Activated naive CD8-positive, alpha-beta T cell treated with anti-CD3 and anti-CD28 coated beads, Interleukin-2, amount 50 U/mL, for 24 hours (primary cell): ENCODE measurements around the gene STK17A.

Experiments
- ATAC-seq: fragments of 150-1000 bp; cut with Tn5 transposase; one replicate; pipeline ENCODE4 v1.10.0; 2021
- DNase-seq: peaks from one replicate; pipeline ENCODE4 v3.0.0; 2021
- H3K27ac Mint-ChIP-seq: one replicate; pipeline ENCODE4 v1.8.0; 2021; ENCODE audit warnings: mild to moderate bottlenecking, mixed read lengths
- H3K27me3 Mint-ChIP-seq: one replicate; pipeline ENCODE4 v1.8.0; 2021; ENCODE audit warnings: mixed read lengths
- H3K36me3 Mint-ChIP-seq: one replicate; pipeline ENCODE4 v1.8.0; 2021; ENCODE audit warnings: low read depth, mixed read lengths
- H3K4me1 Mint-ChIP-seq: one replicate; pipeline ENCODE4 v1.8.0; 2021; ENCODE audit warnings: mixed read lengths
- H3K4me3 Mint-ChIP-seq: one replicate; pipeline ENCODE4 v1.8.0; 2021; ENCODE audit warnings: mild to moderate bottlenecking, moderate library complexity, mixed read lengths
- H3K9me3 Mint-ChIP-seq: one replicate; pipeline ENCODE4 v1.8.0; 2021; ENCODE audit warnings: mixed read lengths

STK17A gene

DNA sequence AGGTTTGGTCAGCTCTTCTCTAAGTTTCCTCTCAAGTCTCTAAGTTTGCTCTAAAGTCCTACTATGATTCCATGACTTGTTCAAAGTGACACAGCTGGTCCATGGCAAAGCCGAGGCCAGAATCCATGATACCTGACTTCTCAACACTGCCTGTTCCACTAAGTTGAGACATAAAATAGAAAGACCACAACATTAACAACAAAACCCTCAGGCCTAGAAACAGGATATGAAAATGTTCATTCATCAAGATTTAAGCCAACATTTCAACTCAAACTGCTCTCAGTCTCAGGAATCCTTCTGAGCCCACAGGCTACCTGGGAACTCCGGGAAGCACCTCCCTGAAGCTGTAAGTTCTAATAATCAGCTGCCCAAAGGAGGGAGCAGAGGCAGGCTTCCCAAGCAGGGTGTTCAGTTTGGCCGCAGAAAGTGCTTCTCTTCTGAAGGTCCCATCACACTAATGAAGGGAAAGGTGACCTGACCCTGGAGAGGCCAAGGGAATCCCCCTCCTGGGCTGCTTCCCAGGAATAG is 62.9 kb downstream of the STK17A start:
- Mint-ChIP-seq H3K36me3 (peaks cover 49% of the 10 kb centered on the region), H3K4me3 (no peak overlapping the region), H3K9me3 (no peaks in the 10 kb centered on the region), H3K27ac (peak overlapping the region; percentile 37), H3K4me1 (peaks cover 95% of the 10 kb centered on the region), H3K27me3 (no peaks in the 10 kb centered on the region)
- DNase-seq (no peak), ATAC-seq (no peak)

DNA sequence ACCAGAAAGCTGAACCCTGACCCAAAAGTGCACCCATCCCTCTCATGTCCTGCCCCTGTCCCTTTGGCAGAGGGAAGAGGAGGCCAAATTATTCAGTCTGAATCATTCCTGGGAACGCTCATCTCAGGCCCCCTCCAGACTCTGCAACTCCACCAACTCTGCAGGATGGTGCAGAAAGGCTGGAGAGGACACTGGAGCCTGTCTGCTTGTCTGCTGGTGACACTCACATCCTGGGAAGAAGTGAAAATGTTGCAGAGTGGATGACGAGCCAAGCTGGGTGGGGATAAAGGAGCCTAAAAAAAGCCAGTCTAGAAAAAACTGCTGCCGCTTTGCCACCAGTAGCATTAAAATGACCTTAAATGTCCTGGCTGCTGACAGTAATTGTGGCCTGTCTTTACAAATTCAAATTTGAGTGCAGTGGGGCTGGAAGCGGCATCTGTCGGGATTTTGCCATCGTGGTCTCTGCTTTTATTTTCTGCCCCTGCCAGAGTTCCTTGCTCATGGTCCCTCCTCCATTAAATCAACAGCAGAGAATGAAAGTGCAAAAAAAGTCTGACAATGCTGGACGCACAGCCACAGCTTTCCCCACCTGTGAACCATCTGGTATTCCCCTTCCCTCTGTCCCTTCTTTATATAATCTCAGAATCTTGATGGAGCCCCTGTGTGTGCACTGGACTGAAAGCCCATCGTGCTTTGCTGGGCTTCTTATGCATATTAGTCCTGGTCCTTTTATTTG is 63.9 kb downstream of the STK17A start:
- Mint-ChIP-seq H3K27me3 (no peaks in the 10 kb centered on the region), H3K27ac (peak overlapping the region; percentile 98), H3K4me3 (peak overlapping the region; percentile 74), H3K36me3 (peaks cover 46% of the 10 kb centered on the region), H3K4me1 (peaks cover 98% of the 10 kb centered on the region), H3K9me3 (no peaks in the 10 kb centered on the region)
- DNase-seq (no peak), ATAC-seq (no peak)

DNA sequence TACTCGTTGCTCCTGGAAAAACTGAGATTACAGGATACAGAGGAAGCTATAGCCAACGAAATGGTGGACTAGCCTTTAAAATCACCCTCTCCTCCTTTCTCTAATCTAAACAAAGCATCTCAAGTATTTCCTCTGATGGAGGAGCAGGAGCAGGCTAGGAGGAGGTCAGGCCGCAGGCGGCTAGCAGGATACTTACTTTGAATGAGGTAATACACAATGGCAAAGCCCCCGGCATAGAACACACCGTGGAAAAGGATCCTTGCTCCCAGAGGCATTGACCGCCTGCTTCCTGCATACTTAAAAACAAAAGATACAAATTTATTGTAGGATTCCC is 64.4 kb downstream of the STK17A start:
- Mint-ChIP-seq H3K36me3 (peaks cover 47% of the 10 kb centered on the region), H3K4me3 (peak overlapping the region; percentile 74), H3K27me3 (no peaks in the 10 kb centered on the region), H3K9me3 (no peaks in the 10 kb centered on the region), H3K27ac (peak overlapping the region; percentile 98), H3K4me1 (peaks cover 99% of the 10 kb centered on the region)
- ATAC-seq (no peak), DNase-seq (no peak)

DNA sequence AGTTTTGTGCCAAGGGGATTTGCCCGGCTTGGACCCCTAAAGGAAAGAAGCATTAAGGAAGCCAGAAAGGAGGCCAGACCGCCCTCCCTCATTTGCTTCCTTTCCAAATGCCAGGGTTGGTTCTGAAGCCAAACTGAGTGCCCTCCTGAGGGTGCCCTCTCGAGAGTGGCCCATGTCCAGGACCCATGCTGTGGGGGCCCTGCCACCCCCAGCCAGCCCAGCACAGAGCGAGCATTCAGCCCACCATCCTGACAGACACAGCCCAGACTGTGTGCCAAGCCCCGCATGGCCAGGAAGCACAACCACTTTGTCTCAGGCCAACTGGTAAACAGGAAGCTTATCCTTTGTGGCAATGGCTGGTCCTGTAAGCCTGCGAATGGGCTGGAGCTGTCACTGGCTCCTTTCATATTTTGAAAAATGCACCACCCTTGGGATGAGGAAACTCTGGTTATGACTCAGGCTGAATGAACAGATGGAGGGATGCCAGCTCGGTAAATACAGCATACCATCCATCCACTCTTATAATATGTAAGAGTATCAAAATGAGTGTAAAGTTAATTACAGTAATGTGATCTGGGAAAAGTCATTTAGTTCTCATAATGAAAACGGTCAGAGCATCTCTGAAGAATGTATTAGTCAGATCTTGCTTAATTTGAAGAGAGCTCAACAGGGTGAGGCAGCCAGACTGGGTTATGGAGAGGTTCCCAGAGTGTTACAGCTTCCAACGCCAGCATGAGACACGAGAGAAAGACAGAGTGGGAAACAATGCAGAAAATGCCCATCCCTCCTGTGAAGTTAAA is 65.0 kb downstream of the STK17A start:
- peak overlapping the region; percentile 98 for H3K27ac Mint-ChIP-seq
- H3K36me3 Mint-ChIP-seq: peaks cover 44% of the 10 kb centered on the region
- no peaks in the 10 kb centered on the region for H3K27me3 Mint-ChIP-seq
- no peaks in the 10 kb centered on the region for H3K9me3 Mint-ChIP-seq
- ATAC-seq (peak; percentile 74), DNase-seq (peak; percentile 51)
- H3K4me1 Mint-ChIP-seq: peaks cover 99% of the 10 kb centered on the region
- peak overlapping the region; percentile 74 for H3K4me3 Mint-ChIP-seq

DNA sequence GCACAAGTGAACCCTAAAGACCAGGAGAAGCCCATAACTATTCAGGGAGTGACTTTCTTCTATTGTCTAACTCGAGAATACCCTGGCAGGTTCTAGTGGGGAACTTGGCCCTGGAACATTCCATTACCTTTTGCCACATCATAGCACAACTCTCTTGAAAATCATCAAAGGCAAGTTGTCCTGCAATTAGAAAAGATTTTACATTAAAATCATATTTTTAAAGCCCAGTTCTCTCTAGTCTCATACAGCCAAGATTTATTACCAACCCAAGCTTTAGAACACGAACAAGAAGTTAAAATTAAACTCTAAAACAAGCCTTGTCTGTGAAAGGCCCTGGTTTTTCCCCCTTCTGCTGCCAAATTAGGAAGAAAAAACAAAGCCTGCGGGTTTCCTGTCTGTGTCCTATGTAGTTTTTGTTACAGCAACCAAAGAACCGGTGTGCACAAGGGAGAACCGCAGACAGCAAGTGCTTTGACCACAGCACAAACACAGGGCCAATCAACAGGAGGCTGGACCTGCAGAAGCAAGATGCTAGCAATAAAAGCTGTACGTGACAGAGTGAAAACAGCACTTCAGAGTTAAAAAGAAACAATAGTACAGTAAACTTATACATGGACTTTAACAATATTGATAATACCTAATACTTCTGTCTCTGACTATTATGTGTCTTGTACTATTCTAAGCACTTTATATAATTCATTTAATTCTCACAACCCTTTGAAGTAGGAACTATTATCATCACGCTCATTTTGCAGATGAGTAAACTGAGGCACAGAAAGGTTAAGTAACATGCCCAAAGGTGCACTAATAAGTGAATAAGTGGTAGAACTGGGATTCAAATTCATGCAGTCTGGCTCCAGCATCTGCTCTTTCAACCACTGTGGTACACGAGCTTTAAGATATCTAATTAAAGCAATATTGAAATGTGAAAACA is 65.8 kb downstream of the STK17A start:
- Mint-ChIP-seq H3K27me3 (no peaks in the 10 kb centered on the region), H3K4me3 (peak overlapping the region; percentile 74), H3K36me3 (peaks cover 43% of the 10 kb centered on the region), H3K4me1 (peaks cover 99% of the 10 kb centered on the region), H3K27ac (peak overlapping the region; percentile 98), H3K9me3 (no peaks in the 10 kb centered on the region)
- ATAC-seq (peak; percentile 22), DNase-seq (peak; percentile 60)

DNA sequence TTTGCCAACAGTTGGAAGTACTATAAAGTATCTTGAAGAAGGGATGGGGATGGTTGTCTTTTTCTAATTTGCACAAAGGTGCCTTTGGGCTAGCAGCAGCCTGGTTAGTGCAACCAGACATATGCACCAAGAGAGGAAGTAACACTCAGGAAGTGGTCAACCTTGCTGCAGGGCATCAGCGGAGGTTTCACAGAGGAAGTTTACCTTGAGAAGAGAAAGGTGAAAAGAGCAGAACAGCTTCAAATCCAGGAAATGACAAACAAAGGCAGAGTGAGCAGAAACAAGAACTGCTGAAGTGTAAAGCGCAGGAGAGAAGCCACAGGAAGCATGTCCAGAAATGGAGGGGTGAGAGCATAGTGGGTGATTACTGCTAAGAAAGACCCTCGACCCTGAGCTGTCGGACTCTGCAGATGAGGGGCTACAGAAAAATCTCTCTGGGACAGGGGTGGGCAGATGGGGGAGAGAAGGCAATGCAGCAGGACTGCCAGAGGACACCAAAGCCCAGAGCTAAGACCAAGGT is 66.9 kb downstream of the STK17A start:
- peak overlapping the region; percentile 74 for H3K4me3 Mint-ChIP-seq
- H3K27me3 Mint-ChIP-seq: no peaks in the 10 kb centered on the region
- peaks cover 99% of the 10 kb centered on the region for H3K4me1 Mint-ChIP-seq
- peaks cover 6% of the 10 kb centered on the region for H3K9me3 Mint-ChIP-seq
- H3K36me3 Mint-ChIP-seq: peaks cover 42% of the 10 kb centered on the region
- ATAC-seq (peak; percentile 45), DNase-seq (peak; percentile 49)
- H3K27ac Mint-ChIP-seq: peak overlapping the region; percentile 98

DNA sequence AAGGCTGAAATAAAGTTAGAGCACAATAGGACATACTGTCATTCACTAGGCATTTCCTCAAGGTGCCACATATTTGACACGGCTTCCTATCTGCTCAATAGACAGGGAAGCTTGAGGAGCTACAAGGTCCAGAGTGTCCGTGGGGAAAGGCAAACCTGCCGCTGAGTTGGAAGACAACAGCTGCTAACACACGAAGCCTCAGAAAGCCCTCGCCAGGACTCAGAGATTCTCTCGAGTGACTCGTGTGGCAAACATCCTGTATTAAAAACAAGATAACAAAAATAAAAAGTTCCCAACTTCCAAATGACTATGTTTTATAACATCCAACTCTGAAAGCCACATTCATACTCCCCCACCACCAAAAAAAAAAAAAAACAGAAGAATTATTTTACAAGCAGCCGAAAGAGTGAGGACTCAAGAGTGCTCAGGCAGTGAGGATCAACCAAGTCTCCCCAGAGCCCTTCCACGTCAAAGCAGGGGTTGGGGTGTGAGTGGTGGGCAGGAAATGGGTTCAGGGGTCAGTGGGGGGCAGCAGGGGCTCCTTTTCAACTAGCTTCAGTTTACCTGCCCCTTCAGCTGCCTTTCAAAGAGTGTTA is 67.6 kb downstream of the STK17A start:
- Mint-ChIP-seq H3K9me3 (peaks cover 7% of the 10 kb centered on the region), H3K4me1 (peaks cover 95% of the 10 kb centered on the region), H3K27me3 (no peaks in the 10 kb centered on the region), H3K27ac (peak overlapping the region; percentile 98), H3K4me3 (peak overlapping the region; percentile 74), H3K36me3 (peaks cover 39% of the 10 kb centered on the region)
- ATAC-seq: no peak
- no peak for DNase-seq

DNA sequence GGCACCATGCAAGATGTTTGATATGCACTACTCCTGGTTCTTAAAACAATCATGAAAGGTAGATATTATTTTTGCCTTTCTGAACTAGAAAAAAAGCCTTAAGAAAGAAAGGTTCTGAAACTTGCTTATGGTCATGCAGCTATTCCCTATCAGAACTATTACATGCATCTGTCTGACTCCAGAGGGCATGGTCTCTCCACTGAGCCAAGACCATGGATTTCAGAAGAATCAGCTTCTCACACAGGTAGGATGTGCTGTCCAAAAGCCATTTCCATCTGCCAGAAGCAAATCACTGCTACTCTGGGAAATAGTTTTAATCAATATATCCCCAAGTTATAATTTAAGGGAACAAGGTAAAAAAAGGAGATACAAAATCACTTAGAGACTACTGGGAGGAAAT is 69.5 kb downstream of the STK17A start:
- no peak for ATAC-seq
- DNase-seq: no peak
- peaks cover 9% of the 10 kb centered on the region for H3K9me3 Mint-ChIP-seq
- peaks cover 84% of the 10 kb centered on the region for H3K4me1 Mint-ChIP-seq
- H3K27ac Mint-ChIP-seq: peak overlapping the region; percentile 98
- H3K36me3 Mint-ChIP-seq: peaks cover 38% of the 10 kb centered on the region
- H3K27me3 Mint-ChIP-seq: no peaks in the 10 kb centered on the region
- H3K4me3 Mint-ChIP-seq: no peak overlapping the region

DNA sequence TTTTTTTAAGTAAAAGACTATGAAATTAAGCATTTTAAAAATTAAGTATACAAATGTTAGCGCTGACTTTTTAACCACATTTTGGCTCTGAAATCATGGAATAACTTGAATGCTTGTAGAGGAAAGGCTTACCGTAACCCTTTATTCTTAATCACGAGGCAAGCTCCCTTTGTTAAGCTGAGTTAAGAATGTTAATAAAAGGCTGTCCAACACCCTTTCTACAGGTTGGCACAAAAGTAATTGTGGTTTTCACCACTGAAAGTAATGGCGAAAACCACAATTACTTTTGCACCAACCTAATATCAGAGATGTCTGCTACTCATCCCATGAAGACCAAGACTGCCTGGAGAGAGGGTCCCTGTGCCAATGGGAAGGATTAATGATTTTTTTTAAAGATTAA is 70.6 kb downstream of the STK17A start:
- DNase-seq (no peak), ATAC-seq (no peak)
- Mint-ChIP-seq H3K4me3 (peak overlapping the region; percentile 48), H3K9me3 (peaks cover 9% of the 10 kb centered on the region), H3K4me1 (peaks cover 82% of the 10 kb centered on the region), H3K27ac (peak overlapping the region; percentile 86), H3K36me3 (peaks cover 42% of the 10 kb centered on the region), H3K27me3 (no peaks in the 10 kb centered on the region)

DNA sequence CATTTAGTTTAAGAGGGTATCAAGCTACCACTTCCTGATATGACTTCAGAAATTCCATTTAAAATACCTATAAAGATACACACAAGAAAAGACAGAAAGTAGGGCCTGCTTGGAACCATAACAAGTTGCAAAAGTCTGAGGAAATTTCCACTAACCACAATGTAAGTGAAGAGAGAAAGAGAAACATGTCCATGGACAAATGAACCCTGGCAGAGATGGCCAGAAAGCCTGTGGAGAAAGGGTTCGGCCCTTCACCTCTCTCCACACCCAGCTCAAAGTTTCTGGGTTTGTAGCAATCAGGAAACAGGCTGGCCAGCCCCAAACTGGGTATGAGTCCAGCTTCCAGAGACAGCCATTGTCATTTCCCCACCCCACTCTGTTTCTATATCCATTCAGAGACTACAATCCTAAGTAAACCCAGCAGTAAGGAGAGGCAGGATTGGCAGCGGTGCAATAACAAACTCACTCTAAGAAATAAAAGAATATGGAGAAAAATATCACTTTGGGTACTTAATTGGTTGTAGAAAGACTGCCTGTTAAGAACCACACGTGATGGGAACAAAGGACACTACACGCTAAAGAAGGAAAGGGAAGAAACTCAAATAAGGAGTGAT is 71.1 kb downstream of the STK17A start:
- H3K4me1 Mint-ChIP-seq: peaks cover 82% of the 10 kb centered on the region
- peaks cover 9% of the 10 kb centered on the region for H3K9me3 Mint-ChIP-seq
- ATAC-seq (no peak), DNase-seq (no peak)
- H3K27ac Mint-ChIP-seq: peak overlapping the region; percentile 86
- H3K27me3 Mint-ChIP-seq: no peaks in the 10 kb centered on the region
- peak overlapping the region; percentile 48 for H3K4me3 Mint-ChIP-seq
- peaks cover 48% of the 10 kb centered on the region for H3K36me3 Mint-ChIP-seq

DNA sequence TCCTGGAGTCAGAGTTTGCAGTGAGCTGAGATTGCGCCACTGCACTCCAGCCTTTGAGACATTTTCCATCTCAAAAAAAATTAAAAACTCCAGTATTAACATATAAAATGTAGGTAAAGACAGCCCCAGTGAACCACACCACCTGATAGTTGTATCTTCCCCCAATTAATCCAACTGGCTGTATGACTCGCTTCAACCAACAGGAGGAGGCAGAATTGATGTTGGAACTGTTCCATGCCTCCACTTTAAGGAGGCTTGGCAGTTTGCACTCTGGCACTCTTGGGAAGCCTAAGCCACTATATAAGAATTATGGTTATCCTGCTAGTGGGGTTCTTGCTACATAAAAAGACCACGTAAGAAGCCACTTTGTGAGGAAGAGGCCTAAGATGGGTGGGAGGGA is 72.7 kb downstream of the STK17A start:
- DNase-seq (no peak), ATAC-seq (no peak)
- H3K4me1 Mint-ChIP-seq: peaks cover 81% of the 10 kb centered on the region

DNA sequence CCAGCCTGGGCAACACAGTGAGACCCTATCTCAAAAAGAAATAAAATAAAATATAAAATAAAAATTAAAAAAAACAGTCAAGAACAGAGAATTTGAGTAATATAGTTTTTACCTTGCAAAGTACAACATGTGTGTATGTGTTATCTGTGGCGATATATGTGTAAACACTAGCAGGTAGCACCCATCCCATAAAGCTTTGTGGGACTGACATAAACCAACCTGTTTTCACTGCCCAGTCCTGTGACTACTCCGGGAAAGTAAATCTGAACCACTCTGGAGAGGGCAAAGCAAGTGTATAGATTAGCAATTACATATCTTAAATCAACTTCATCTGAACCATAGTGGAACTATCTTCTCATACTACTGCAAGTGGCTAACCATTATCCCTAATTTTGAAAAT is 74.1 kb downstream of the STK17A start:
- Mint-ChIP-seq H3K4me3 (no peak overlapping the region), H3K9me3 (peaks cover 9% of the 10 kb centered on the region), H3K27me3 (no peaks in the 10 kb centered on the region), H3K4me1 (peaks cover 72% of the 10 kb centered on the region), H3K36me3 (peaks cover 53% of the 10 kb centered on the region), H3K27ac (peak overlapping the region; percentile 63)
- DNase-seq (no peak), ATAC-seq (no peak)

More for the DNA sequence above, 72.7 kb downstream of the STK17A start:
- H3K36me3 Mint-ChIP-seq: peaks cover 52% of the 10 kb centered on the region
- H3K9me3 Mint-ChIP-seq: peaks cover 9% of the 10 kb centered on the region
- no peak overlapping the region for H3K27ac Mint-ChIP-seq
- no peaks in the 10 kb centered on the region for H3K27me3 Mint-ChIP-seq
- H3K4me3 Mint-ChIP-seq: no peak overlapping the region

DNA sequence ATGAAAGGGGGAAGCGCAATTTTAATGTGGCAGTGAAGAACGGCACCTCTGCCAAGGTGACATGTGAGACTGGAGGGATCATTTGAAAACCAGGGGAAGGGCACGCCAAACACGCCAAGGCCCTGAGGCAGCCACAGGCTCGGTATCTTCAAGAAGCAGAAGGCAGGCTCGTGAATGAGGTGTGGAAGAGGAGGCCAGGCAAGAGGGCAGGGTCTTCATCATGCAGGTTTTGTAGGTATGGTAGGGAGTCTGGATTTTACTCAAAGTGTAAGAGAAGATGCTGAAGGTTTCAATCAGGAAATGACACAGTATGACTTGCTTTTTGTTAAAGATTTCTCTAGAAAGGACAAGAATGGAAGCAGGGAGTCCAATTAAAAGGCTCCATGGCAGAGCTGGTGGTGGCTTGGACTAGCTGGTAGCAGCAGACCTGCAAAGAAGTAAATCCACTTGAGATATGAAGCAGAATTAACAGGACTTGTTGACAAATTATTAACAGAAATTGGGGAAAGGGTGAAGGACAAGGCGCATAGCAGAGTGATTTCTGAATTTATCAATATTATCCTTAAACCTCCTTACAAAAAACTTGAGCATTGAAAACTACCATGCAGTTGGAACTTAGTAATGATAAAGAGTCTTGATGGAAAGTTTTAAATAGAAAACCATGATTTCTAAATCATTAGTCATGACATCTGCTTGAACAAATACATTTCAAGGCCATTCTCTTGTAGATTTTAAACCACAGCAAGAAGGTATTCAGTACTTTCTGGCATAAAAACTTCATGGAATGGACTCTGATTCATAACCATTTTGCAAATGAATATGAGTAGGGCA is 76.0 kb downstream of the STK17A start:
- H3K27ac Mint-ChIP-seq: peak overlapping the region; percentile 94
- no peaks in the 10 kb centered on the region for H3K27me3 Mint-ChIP-seq
- H3K4me1 Mint-ChIP-seq: peaks cover 58% of the 10 kb centered on the region
- DNase-seq (no peak), ATAC-seq (peak; percentile 92)
- peak overlapping the region; percentile 53 for H3K4me3 Mint-ChIP-seq
- H3K36me3 Mint-ChIP-seq: peaks cover 57% of the 10 kb centered on the region
- peaks cover 9% of the 10 kb centered on the region for H3K9me3 Mint-ChIP-seq
